Measurements from ENCODE around the gene MACROH2A1. TPM values are rescaled to one million over a fixed set of nuclear protein-coding genes. Genes with fewer than 3 reads are reported as not detected.

The MACROH2A1 gene
- polyA plus RNA-seq, 2 of the 4 experiments (the other 2 are of a cell fraction), result 158 to 172 TPM

DNA sequence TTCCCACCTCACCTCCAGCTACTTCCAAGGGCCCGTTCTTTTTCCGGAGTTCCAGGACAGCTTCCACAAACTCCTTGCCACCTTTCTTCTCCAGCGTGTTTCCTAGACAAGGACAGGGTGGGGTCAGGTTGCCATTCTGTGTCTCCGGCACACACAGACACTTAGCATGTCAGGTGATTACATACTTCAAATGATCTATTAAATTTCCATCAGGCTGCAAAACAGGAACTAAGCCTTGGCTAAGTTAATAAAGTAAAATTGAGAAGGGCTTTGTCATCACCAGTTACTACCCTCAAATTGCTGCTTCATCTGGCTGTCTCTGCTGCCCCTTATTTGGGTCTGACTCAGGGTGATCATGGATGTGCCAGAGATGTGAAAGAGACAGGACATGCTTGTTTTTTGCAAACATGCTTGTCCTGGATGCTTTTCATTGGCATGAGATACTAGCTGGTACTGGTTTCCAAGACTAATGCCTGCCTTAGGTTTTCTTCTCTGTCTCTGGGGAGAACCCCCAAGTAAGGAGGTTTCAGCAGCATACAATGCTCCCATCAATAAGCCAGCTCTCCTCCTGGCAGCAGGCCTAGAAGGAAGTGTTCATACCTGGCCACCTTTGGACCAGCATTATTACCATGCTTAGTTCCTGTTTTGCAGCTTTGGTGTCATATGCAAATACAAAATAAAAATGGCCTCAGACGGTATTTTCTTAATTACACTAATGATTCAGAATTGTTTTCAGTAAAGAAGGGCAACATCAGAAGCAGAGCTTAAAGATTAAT, 52.9 kb downstream of the MACROH2A1 start:
- ChIA-PET CTCF (interaction anchor here (1.0 to 6.6 kb wide), 4 partner anchors 13 to 313 kb away, joined by 3 to 34 read pairs (median 3); no protein-coding TSS in a partner anchor), POLR2A (no interaction called here)
- ATAC-seq (no peak), DNase-seq (ENCODE audit: low read depth in 1 of 2, low spot score in 1 of 2) (no peak), FAIRE-seq (no peak)
- Histone ChIP-seq H3K4me1 (no peaks in the 10 kb centered on the region), H3K9me3 (no peaks in the 10 kb centered on the region), H3K27ac (no peak overlapping the region), H3K4me2 (no peak overlapping the region), H3K4me3 (no peak overlapping the region)
- no peak for TF ChIP-seq POLR2AphosphoS2 (conservative IDR thresholded peaks at IDR 0.05; ENCODE audit: low read length)
- TF ChIP-seq HEYL (CRISPR knock-in tag; IDR thresholded peaks at IDR 0.05), result no peak
- TF ChIP-seq CBX2 (IDR thresholded peaks at IDR 0.05; ENCODE audit: borderline replicate concordance, low read depth), result no peak
- no peak for TF ChIP-seq BHLHE40 (IDR thresholded peaks at IDR 0.05; ENCODE audit: low read depth, low read length)
- TF ChIP-seq GATA3 (IDR thresholded peaks at IDR 0.05; ENCODE audit: borderline replicate concordance), result no peak
- no peak for TF ChIP-seq FOSL2 (IDR thresholded peaks at IDR 0.05)
- no peak for TF ChIP-seq FOSL2 (CRISPR knock-in tag; IDR thresholded peaks at IDR 0.05)
- TF ChIP-seq ZSCAN20 (CRISPR knock-in tag; IDR thresholded peaks at IDR 0.05), result no peak
- TF ChIP-seq, protein P1, sequence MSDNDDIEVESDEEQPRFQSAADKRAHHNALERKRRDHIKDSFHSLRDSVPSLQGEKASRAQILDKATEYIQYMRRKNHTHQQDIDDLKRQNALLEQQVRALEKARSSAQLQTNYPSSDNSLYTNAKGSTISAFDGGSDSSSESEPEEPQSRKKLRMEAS (IDR thresholded peaks at IDR 0.05), result no peak
- TF ChIP-seq CHD4 (IDR thresholded peaks at IDR 0.05; ENCODE audit: borderline replicate concordance), result no peak
- TF ChIP-seq CHD2 (IDR thresholded peaks at IDR 0.05; ENCODE audit: low read length, partially characterized antibody), result no peak
- no peak for TF ChIP-seq NR3C1 (IDR thresholded peaks at IDR 0.05)
- TF ChIP-seq TP53 (CRISPR knock-in tag; IDR thresholded peaks at IDR 0.05), result no peak
- TF ChIP-seq EP300 (IDR thresholded peaks at IDR 0.05), result no peak
- 95% methylated on average over 5 of the region's 5 CpGs for WGBS (ENCODE audit: missing lambda C conversion rate)

DNA sequence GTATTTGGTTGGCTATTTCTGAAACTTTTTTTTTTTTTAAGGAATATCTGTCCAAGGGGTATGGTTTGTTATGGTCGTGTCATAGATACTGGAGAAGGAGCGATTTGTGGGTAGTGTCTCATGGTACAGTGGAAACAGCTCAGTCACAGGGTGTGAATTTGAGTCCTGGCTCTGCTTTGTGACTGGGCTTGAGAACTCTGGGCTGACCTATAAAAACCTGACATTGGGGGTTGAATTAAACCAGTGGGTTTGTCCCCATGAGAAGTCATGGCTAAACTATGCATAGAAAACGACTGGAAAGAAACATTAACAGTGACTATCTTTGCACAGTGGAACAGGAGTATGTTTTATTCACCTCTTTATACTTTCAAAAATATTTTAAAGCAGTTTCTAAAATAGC, 54.7 kb downstream of the MACROH2A1 start:
- no peak for DNase-seq (ENCODE audit: low read depth in 1 of 2, low spot score in 1 of 2)
- Histone ChIP-seq H3K4me1 (no peaks in the 10 kb centered on the region), H3K9me3 (no peaks in the 10 kb centered on the region), H3K4me3 (no peak overlapping the region), H3K4me2 (no peak overlapping the region), H3K27ac (no peak overlapping the region)
- ATAC-seq, result no peak
- CTCF ChIA-PET, result interaction anchor here (0.7 to 6.6 kb wide), 3 partner anchors 12 to 428 kb away, joined by 3 to 34 read pairs (median 3); no protein-coding TSS in a partner anchor
- 65% methylated on average over 3 of the region's 3 CpGs for WGBS (ENCODE audit: missing lambda C conversion rate)
- TF ChIP-seq ZC3H11A (IDR thresholded peaks at IDR 0.05) (no peak), EP300 (IDR thresholded peaks at IDR 0.05) (no peak), HEYL (CRISPR knock-in tag; IDR thresholded peaks at IDR 0.05) (no peak), RAD21 (conservative IDR thresholded peaks at IDR 0.05 in 1 of 2, IDR thresholded peaks at IDR 0.05 in 1 of 2) (no peak), NR3C1 (IDR thresholded peaks at IDR 0.05) (no peak), CBX8 (IDR thresholded peaks at IDR 0.05) (no peak), NFE2L2 (conservative IDR thresholded peaks at IDR 0.05; ENCODE audit: low read length) (no peak), CHD2 (IDR thresholded peaks at IDR 0.05; ENCODE audit: low read length, partially characterized antibody) (no peak), RNF2 (IDR thresholded peaks at IDR 0.05; ENCODE audit: borderline replicate concordance, low read depth) (no peak)
- TF ChIP-seq, protein P2, sequence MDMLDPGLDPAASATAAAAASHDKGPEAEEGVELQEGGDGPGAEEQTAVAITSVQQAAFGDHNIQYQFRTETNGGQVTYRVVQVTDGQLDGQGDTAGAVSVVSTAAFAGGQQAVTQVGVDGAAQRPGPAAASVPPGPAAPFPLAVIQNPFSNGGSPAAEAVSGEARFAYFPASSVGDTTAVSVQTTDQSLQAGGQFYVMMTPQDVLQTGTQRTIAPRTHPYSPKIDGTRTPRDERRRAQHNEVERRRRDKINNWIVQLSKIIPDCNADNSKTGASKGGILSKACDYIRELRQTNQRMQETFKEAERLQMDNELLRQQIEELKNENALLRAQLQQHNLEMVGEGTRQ (IDR thresholded peaks at IDR 0.05), result no peak
- POLR2A ChIA-PET, result no interaction called here
- FAIRE-seq, result no peak

DNA sequence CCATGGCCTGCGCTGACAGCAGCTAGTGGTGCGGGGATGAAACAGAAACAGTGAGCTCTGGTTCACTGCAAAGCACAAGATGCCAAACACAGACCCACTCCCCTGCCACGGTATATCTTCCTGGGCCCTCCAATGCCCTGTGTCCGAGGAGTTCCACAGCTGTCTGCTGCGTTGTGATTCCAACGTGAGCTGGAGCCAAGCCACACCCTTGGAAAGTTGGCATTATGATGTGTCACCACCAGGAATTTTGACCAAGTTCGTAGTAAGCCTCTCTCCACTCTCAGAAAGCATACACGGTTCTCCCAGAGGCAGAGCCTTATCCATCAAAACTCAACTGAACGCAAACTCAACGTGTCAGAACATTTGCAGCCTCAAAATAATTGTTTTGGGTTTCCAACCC, 55.6 kb downstream of the MACROH2A1 start:
- Histone ChIP-seq H3K9me3 (no peaks in the 10 kb centered on the region), H3K4me2 (no peak overlapping the region), H3K4me3 (no peak overlapping the region), H3K4me1 (no peaks in the 10 kb centered on the region), H3K27ac (no peak overlapping the region)
- ChIA-PET POLR2A (no interaction called here), CTCF (interaction anchor here (0.7 to 16.1 kb wide), 3 partner anchors 11 to 151 kb away, joined by 3 to 99 read pairs (median 34); no protein-coding TSS in a partner anchor)
- no peak for FAIRE-seq
- no peak for ATAC-seq
- DNase-seq (ENCODE audit: low read depth in 1 of 2, low spot score in 1 of 2), result no peak
- WGBS (ENCODE audit: missing lambda C conversion rate), result 77% methylated on average over 10 of the region's 10 CpGs
- TF ChIP-seq JUNB (IDR thresholded peaks at IDR 0.05) (no peak), HOXB13 (CRISPR knock-in tag; IDR thresholded peaks at IDR 0.05; ENCODE audit: low read depth) (no peak), ESRRA (IDR thresholded peaks at IDR 0.05; ENCODE audit: borderline replicate concordance, low read length) (no peak), KDM1A (IDR thresholded peaks at IDR 0.05; ENCODE audit: low read depth) (no peak), RCOR1 (IDR thresholded peaks at IDR 0.05; ENCODE audit: low read depth, low read length) (no peak), HOXA7 (CRISPR knock-in tag; IDR thresholded peaks at IDR 0.05) (no peak), ZC3H11A (IDR thresholded peaks at IDR 0.05) (no peak), KDM5A (IDR thresholded peaks at IDR 0.05) (no peak), RFX5 (IDR thresholded peaks at IDR 0.05) (no peak), SREBF2 (IDR thresholded peaks at IDR 0.05) (no peak), ZSCAN20 (CRISPR knock-in tag; IDR thresholded peaks at IDR 0.05) (no peak), NPAS2 (CRISPR knock-in tag; IDR thresholded peaks at IDR 0.05; ENCODE audit: borderline replicate concordance) (no peak)
- TF ChIP-seq, protein P3, sequence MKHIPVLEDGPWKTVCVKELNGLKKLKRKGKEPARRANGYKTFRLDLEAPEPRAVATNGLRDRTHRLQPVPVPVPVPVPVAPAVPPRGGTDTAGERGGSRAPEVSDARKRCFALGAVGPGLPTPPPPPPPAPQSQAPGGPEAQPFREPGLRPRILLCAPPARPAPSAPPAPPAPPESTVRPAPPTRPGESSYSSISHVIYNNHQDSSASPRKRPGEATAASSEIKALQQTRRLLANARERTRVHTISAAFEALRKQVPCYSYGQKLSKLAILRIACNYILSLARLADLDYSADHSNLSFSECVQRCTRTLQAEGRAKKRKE (CRISPR knock-in tag; IDR thresholded peaks at IDR 0.05; ENCODE audit: low read depth), result no peak
- TF ChIP-seq, protein P4, sequence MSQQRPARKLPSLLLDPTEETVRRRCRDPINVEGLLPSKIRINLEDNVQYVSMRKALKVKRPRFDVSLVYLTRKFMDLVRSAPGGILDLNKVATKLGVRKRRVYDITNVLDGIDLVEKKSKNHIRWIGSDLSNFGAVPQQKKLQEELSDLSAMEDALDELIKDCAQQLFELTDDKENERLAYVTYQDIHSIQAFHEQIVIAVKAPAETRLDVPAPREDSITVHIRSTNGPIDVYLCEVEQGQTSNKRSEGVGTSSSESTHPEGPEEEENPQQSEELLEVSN (IDR thresholded peaks at IDR 0.05; ENCODE audit: borderline replicate concordance, low read depth), result no peak
- TF ChIP-seq, protein P5, sequence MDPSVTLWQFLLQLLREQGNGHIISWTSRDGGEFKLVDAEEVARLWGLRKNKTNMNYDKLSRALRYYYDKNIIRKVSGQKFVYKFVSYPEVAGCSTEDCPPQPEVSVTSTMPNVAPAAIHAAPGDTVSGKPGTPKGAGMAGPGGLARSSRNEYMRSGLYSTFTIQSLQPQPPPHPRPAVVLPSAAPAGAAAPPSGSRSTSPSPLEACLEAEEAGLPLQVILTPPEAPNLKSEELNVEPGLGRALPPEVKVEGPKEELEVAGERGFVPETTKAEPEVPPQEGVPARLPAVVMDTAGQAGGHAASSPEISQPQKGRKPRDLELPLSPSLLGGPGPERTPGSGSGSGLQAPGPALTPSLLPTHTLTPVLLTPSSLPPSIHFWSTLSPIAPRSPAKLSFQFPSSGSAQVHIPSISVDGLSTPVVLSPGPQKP (IDR thresholded peaks at IDR 0.05; ENCODE audit: low read depth, low read length), result no peak
